ENCODE results near the gene CPLX1.

Gene CPLX1

GRCh38 chr4:763922-764321 is 62.0 kb downstream of the CPLX1 start:
- Histone ChIP-seq H3K9ac (no peak overlapping the region), H2AFZ (no peak overlapping the region), H3K27ac (no peak overlapping the region), H3K36me3 (ENCODE audit: control insufficient read depth, insufficient read depth, low read length) (no peaks in the 10 kb centered on the region), H3K79me2 (no peaks in the 10 kb centered on the region), H3K4me1 (no peaks in the 10 kb centered on the region), H3K4me2 (ENCODE audit: low read length) (no peak overlapping the region), H3K27me3 (ENCODE audit: control insufficient read depth, insufficient read depth, low read length) (no peaks in the 10 kb centered on the region), H3K9me3 (ENCODE audit: control insufficient read depth, low read length) (no peaks in the 10 kb centered on the region), H3K4me3 (ENCODE audit: low read depth, low read length) (no peak overlapping the region)
- TF ChIP-seq, protein P1, sequence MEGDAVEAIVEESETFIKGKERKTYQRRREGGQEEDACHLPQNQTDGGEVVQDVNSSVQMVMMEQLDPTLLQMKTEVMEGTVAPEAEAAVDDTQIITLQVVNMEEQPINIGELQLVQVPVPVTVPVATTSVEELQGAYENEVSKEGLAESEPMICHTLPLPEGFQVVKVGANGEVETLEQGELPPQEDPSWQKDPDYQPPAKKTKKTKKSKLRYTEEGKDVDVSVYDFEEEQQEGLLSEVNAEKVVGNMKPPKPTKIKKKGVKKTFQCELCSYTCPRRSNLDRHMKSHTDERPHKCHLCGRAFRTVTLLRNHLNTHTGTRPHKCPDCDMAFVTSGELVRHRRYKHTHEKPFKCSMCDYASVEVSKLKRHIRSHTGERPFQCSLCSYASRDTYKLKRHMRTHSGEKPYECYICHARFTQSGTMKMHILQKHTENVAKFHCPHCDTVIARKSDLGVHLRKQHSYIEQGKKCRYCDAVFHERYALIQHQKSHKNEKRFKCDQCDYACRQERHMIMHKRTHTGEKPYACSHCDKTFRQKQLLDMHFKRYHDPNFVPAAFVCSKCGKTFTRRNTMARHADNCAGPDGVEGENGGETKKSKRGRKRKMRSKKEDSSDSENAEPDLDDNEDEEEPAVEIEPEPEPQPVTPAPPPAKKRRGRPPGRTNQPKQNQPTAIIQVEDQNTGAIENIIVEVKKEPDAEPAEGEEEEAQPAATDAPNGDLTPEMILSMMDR (IDR thresholded peaks at IDR 0.05) = no peak

DNA sequence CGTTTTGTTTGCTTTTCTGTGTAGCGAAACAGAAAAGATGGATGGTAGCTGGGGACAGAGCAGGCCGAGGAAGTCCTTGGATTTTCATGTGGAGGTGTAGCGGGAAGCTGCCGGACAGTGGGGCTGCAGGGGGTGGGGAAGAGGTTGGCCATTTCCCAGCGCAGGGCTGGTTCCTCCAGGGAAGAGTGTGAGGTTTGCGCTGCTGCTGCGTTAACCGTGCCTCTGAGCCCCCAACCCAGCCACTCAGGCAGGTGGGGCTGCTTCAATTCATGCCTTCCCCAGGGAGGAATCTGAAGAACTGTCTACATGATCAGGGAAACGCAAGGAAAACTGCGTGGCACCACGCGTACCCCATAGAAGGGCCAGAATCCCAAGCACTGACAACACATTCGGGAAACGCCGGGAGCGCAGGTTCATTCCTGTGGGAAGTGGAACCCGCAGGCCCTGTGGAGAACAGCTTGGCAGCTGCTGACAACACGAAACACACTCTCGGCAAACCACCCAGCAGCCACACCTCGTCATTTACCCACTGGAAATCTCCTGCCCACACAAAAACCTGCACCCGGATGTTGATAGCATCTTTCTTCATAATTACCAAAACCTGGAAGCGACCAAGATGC is 62.6 kb downstream of the CPLX1 start:
- no peak overlapping the region for H3K4me3 ChIP-seq (ENCODE audit: low read depth, low read length)
- H3K9ac ChIP-seq = no peak overlapping the region
- H3K79me2 ChIP-seq = no peaks in the 10 kb centered on the region
- no peak overlapping the region for H3K4me2 ChIP-seq (ENCODE audit: low read length)
- no peaks in the 10 kb centered on the region for H3K36me3 ChIP-seq (ENCODE audit: control insufficient read depth, insufficient read depth, low read length)
- no peak overlapping the region for H3K27ac ChIP-seq
- H3K4me1 ChIP-seq = no peaks in the 10 kb centered on the region
- TF ChIP-seq, protein P1 (IDR thresholded peaks at IDR 0.05) = no peak
- no peaks in the 10 kb centered on the region for H3K27me3 ChIP-seq (ENCODE audit: control insufficient read depth, insufficient read depth, low read length)
- no peak overlapping the region for H2AFZ ChIP-seq
- H3K9me3 ChIP-seq (ENCODE audit: control insufficient read depth, low read length) = no peaks in the 10 kb centered on the region

DNA sequence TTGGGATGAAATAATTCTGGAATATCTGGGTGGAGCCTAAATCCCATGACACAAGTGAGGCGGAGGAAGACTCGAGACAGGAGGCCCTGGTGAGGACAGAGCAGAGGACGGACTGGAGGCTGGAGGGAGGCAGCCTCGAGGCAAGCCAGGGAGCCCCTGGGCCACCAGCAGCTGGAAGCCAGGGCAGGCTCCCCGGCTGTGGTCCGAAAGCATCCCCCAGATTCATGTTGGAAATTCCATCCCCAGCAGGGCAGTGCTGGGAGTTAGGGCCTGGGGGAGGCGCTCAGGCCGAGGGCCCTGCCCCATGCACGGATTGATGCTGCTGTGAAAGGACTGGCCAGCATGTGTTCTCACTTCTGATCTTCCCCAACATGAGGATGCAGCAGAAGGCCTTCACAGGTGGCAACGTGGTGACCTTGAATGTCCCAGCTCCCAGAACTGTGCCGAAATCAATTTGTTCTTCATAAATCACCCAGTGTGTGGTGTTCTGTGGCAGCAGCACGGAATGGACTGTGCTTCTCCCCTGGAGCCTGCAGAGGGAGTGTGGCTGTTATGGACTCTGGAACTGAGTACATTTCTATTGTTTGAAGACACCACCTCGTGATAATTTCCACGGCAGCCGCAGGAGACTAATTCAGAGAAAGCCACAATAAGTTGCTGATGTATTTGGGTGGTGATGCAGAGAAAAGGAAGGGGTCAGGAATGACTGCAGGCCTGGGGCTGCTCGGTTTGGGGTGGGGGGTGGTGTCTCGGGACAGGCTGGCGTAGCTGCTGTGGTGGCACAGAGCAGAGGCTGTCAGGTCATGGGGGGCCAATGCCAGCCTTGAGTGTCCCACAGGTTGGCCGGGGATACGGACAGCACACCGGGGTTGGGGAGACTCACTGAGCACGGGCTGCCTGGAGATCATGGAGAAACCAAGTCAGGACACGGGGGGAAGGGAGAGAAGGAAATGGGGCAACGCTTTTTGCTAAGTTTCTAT is 63.4 kb downstream of the CPLX1 start:
- H3K4me3 ChIP-seq (ENCODE audit: low read depth, low read length) = no peak overlapping the region
- no peaks in the 10 kb centered on the region for H3K4me1 ChIP-seq
- no peak overlapping the region for H2AFZ ChIP-seq
- H3K79me2 ChIP-seq = no peaks in the 10 kb centered on the region
- H3K36me3 ChIP-seq (ENCODE audit: control insufficient read depth, insufficient read depth, low read length) = no peaks in the 10 kb centered on the region
- TF ChIP-seq, protein P1 (IDR thresholded peaks at IDR 0.05) = no peak
- H3K27me3 ChIP-seq (ENCODE audit: control insufficient read depth, insufficient read depth, low read length) = no peaks in the 10 kb centered on the region
- no peak overlapping the region for H3K4me2 ChIP-seq (ENCODE audit: low read length)
- no peaks in the 10 kb centered on the region for H3K9me3 ChIP-seq (ENCODE audit: control insufficient read depth, low read length)
- H3K9ac ChIP-seq = no peak overlapping the region
- no peak overlapping the region for H3K27ac ChIP-seq

GRCh38 chr4:761739-762138 is 64.2 kb downstream of the CPLX1 start:
- no peaks in the 10 kb centered on the region for H3K9me3 ChIP-seq (ENCODE audit: control insufficient read depth, low read length)
- TF ChIP-seq, protein P1 (IDR thresholded peaks at IDR 0.05) = no peak
- H3K79me2 ChIP-seq = no peaks in the 10 kb centered on the region
- no peaks in the 10 kb centered on the region for H3K27me3 ChIP-seq (ENCODE audit: control insufficient read depth, insufficient read depth, low read length)
- no peaks in the 10 kb centered on the region for H3K4me1 ChIP-seq
- H2AFZ ChIP-seq = no peak overlapping the region
- H3K4me3 ChIP-seq (ENCODE audit: low read depth, low read length) = no peak overlapping the region
- no peak overlapping the region for H3K9ac ChIP-seq
- H3K27ac ChIP-seq = no peak overlapping the region
- no peaks in the 10 kb centered on the region for H3K36me3 ChIP-seq (ENCODE audit: control insufficient read depth, insufficient read depth, low read length)
- no peak overlapping the region for H3K4me2 ChIP-seq (ENCODE audit: low read length)
